HG02840 (cell line): Measurements from ENCODE around the gene PRKG1.
"Not testable (repeated sequence)": the region's sequence is repeated elsewhere in the genome, so short reads cannot be mapped to it uniquely, and the experiment has no call there.

Experiments
- ATAC-seq: cut with Tn5 transposase; IDR thresholded peaks from one replicate; pipeline ENCODE4 v1.9.1; 2021; ENCODE audit warnings: mild to moderate bottlenecking, moderate library complexity, moderate number of reproducible peaks; ENCODE audit not compliant: unreplicated experiment, low FRiP score

The PRKG1 gene

DNA sequence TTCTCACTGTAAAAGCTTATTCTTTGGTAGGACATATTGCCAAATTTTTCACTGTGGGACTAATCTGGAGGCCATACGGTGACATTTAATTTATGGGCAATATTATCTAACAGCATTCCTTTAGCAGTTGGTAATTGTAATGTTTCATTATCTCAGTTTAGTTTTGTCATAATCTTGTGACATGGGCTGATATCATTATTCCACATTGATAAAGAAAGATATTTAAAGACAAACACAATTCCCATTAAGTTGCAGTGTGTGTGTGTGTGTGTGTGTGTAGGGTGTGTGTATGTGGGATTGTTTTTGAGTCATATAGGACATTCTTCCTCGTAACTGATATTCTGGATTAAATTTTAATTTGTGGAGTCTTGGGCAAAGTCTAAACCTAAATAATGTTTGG is 238.5 kb downstream of the PRKG1 start:
- no peak for ATAC-seq

GRCh38 chr10:51313251-51313650 is 239.0 kb downstream of the PRKG1 start:
- no peak for ATAC-seq

DNA sequence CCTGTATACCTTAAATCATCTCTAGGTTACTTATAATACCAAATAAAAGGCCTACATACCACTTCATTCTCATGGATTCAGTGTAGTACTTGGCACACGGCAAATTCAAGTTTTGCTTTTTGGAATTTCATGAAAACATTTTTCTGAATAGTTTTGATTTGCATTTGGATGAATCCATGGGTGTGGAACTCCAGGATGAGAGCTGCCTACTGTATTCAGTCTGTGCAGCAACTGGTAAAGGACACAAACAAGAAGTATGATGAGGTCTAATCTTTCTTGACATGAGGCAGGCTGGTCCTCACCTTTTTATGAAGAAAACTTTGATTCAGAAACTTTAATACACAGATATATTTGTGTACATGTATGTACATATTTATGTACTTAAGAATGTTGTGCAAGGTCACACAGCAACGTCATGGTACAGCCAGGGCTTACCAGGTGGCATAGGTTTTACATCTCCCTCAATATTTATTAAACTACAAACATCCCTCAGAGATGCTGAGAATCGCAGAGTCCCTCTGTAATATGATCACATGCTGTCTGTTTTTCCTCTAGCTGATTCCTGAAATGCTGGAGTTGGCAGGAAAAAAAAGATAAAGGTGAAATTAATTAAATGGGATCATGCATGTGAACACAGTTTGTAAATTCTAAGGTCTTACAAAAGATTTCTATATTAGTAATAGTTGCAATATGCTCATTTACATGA is 239.6 kb downstream of the PRKG1 start:
- no peak for ATAC-seq

DNA sequence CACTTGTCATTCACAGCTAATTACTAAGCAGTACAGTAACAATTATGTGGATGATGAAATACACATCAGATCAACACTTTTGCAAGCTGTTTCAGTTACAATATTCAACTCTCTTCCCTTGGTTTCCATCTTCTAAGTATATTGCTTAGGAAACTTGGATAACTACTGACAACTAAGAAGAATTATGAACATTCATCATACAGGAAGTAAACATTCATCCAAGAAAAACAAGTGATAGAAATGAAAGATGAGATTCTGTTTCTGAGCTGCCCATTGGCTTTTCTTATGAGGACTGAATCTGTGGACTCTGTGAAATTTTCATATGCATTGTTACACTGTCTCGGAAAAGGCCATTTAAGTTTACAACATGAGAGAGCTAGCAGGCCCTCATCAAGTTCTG is 240.2 kb downstream of the PRKG1 start:
- no peak for ATAC-seq

- ATAC-seq, result no peak
Observed at GRCh38 chr10:51318399-51319172, 244.3 kb downstream of the PRKG1 start.

GRCh38 chr10:51319173-51319435 is 244.8 kb downstream of the PRKG1 start:
- no peak for ATAC-seq

DNA sequence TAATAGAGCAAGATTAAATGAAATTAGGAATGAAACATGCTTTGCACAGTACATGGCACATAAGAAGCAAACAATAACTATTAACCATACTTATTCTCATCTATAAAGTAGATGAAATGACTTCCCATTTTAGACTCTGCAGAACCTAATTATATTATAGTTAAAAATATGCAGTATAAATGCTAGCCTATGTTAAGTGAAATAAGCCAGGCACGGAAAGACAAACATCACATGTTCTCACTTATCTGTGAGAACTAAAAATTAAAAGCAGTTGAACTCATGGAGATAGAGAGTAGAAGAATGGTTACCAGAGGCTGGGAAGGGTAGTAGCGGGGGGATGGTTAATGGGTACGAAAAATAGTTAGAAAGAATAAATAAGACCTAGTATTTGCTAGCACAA is 247.0 kb downstream of the PRKG1 start:
- ATAC-seq, result no peak

DNA sequence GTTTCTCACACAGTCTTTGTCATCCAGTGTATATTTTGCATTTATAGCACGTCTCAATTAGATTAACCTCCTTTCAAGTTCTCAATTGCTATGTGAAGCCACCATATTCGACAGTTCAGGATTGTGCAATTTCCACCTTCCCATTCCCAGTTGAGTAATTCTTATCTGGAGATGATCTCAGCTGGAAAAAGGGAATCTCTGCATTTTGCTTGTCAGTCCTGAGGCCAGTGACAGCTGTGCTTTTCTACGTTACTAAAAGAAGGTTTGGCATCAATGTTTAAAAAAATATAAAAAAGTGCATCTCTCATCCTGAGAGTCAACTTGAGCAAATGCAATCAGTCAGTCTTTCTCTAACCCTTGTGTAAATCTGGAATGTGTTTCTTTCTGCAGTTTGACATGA is 247.7 kb downstream of the PRKG1 start:
- ATAC-seq, result no peak

DNA sequence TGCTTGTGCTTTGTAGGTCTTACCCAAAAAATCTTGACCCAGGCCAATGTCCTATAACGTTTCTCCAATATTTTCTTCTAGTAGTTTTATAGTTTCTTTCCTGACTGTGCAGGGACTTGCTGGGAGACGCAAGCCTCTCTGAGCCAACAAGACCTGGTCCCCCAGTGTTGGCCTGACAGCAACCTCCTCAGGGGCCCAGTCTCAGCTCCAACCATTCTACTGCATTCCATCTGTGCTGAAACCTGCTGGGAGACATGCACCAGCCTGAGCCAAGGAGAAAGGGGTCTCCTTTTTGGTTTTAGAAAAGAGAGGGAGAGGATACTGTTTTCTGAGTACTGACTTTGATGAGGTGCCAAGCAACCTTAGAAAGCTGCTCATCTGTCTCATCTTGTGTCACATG is 251.4 kb downstream of the PRKG1 start:
- ATAC-seq, result no peak

GRCh38 chr10:51326174-51326573 is 251.9 kb downstream of the PRKG1 start:
- no peak for ATAC-seq

- no peak for ATAC-seq
Observed at GRCh38 chr10:51327432-51327831, 253.1 kb downstream of the PRKG1 start.

DNA sequence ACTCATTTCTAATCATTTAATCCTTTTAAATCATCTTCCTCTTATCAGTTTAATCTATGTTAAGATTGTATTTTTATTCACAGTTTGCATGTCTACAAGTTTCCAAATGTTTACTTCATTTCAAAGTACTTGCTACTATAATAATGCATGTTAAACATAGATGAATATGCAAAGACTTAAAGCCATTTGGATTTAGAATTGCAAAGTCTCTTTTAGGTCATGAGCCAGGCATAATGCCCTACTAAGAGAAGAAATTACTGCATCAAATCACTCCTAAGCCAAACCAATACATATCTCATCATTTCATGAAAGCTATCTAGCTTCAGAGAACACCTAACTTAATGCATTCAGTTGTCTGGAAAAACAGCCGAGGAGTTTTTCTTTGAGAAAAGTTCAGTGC is 266.1 kb downstream of the PRKG1 start:
- ATAC-seq, result no peak

DNA sequence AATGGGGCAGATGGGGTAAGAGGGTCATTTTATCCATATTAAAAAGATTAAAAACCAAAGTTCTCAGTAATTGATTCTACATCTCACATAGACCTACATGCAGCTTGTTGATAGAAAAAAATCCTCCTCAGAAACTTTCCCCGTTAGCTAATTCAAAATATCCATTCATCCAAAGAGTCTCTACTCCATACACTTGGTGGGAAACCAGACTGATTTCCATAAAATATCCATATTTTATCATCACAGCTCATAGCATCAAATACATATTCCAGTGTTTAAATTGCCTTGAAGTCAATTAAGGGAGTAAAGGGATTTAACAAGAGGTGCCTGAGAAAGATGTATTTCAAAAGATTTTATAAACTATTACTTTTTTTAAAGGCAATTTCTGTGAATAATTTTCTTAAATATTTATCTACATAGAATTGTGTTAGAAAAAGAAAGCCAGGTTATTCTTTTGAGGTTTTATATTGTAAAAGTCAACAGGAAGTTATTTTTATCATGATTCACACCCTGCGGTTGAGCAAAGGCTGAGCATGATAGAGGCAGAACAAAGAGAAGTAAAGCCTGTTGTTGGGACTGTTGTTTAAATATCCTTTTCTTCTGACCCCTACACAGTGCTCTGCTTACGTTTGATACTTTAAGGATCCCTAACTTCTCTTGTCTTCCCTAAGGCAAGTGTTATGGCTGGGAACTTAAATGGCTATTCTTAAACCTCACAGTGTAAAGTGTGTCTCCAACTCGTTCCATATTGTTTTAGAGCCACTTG is 266.7 kb downstream of the PRKG1 start:
- no peak for ATAC-seq

GRCh38 chr10:51341745-51342144 is 267.5 kb downstream of the PRKG1 start:
- ATAC-seq, result not testable (repeated sequence)

- ATAC-seq, result no peak
Observed at GRCh38 chr10:51342381-51342780, 268.1 kb downstream of the PRKG1 start.

- no peak for ATAC-seq
Observed at GRCh38 chr10:51343391-51343790, 269.1 kb downstream of the PRKG1 start.

DNA sequence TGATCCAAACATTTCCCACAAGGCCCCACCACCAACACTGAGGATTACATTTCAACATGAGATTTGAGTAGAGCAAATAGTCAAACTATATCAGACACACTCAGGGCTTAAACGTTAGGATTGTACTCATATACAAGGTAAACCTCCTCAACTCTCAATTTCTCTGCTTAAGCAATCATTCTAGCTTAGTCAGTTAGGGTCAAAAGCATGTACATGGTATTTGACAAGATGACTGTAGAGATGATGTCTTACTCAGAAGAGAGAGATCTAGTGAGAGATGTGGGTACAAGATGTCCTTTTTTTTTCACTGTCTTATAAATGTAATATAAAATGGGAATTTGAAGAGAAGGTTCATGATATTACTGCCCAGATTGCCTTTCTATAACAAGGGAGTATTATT is 270.1 kb downstream of the PRKG1 start:
- no peak for ATAC-seq

DNA sequence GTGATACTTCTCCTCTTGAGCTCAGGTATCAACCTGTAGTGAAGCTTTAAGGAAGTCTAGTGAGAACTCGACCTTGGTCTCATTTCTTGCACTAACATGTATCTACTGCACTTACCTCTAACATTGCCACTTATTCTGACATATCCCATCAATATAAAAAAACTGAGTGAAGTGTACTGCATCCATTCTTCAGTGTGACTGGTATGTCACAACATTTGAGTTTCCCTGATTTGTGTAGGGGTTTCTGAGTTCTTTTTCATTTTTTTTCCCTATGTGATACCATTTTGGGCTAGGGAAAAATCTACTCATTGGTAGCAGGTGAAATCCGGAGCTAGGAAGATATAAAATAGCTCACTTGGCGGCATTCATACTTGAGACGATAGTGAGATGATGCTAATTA is 274.3 kb downstream of the PRKG1 start:
- no peak for ATAC-seq

GRCh38 chr10:51357170-51357569 is 282.9 kb downstream of the PRKG1 start:
- ATAC-seq, result no peak

DNA sequence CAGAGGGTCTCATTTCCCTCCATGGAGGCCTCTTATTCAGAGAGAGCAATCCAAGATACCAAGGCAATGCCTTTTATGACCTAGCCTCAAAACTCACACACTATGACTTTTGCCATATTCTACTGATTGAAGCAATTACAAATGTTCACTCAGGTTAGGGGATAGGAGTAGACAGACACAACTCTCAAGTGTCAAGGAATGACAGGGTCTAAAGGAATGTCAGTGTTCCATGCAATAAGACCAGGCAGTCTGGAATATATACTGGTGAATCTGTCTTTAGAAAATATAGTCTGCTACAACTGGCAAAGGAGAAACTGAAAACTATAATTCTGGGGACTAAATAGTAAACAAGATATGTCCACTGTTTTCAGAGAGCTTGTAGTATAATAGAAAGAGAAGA is 283.9 kb downstream of the PRKG1 start:
- ATAC-seq, result no peak

DNA sequence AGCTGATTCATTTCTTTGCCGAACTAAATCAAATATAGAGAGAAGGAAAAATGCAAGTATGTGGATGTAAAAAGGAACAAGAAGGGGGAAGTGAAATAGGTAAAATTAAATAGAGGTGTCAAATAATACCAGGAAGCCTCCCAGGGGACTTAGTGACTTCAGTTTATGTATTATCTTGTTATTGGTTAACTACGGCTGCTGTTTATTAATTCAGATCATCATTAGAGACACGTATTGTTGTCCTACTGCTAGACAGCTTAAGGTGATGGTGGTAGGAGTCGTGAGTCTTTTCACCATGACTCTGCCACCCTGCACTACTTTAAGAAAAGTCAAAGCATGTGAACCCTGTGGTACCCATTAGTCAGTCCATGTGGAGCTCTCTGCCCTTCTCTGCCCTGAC is 289.1 kb downstream of the PRKG1 start:
- ATAC-seq, result no peak

DNA sequence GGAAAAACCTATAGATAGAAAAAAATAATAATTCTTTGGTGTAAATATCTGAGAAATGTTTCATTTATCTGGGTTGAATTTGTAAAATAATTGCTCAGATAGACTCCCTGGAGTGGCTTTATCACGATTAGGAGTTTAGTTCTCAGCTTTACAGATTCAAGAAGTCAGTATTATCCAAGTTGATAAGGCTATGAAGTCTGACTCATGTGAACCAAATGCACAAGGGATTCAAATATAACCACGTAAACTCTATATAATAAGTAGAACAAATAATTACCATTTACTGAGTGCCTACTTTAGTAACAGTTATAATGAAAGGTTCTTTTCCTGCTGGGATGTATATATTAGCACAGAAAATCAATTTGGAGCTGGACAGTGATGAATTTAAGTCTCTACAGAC is 290.4 kb downstream of the PRKG1 start:
- no peak for ATAC-seq
